Activated B cell treated with CpG ODN at 0.5 μM for 24 hours (primary cell): Measurements from ENCODE around the gene TP53I3. TPM values are rescaled to one million over a fixed set of nuclear protein-coding genes. Genes with fewer than 3 reads are reported as not detected.

Experiments
- ATAC-seq: fragments of 200-7000 bp; cut with Tn5 transposase; one replicate; pipeline ENCODE4 v1.10.0; 2021; ENCODE audit warnings: low read depth, mild to moderate bottlenecking, moderate library complexity
- CTCF ChIA-PET: fragments of 350-600 bp; sonication (Branson Sonifier 250); formaldehyde crosslinking; loops from one replicate; lab custom pipeline; 2021; ENCODE audit warnings: antibody characterized with exemption; lab: Charles Lee
- POLR2A ChIA-PET: fragments of 350-600 bp; sonication (Branson Sonifier 250); formaldehyde crosslinking; loops from one replicate; lab custom pipeline; 2021; ENCODE audit warnings: antibody characterized with exemption; lab: Charles Lee
- DNase-seq: peaks from one replicate; pipeline ENCODE4 v3.0.0; 2022
- H3K27ac Mint-ChIP-seq: one replicate; pipeline ENCODE4 v1.8.0; 2020; ENCODE audit warnings: mixed read lengths
- H3K27me3 Mint-ChIP-seq: one replicate; pipeline ENCODE4 v1.8.0; 2021; ENCODE audit warnings: mixed read lengths
- H3K36me3 Mint-ChIP-seq: one replicate; pipeline ENCODE4 v1.8.0; 2021; ENCODE audit warnings: low read depth, mixed read lengths
- H3K4me1 Mint-ChIP-seq: one replicate; pipeline ENCODE4 v1.8.0; 2021; ENCODE audit warnings: mixed read lengths
- H3K4me3 Mint-ChIP-seq: one replicate; pipeline ENCODE4 v1.8.0; 2020; ENCODE audit warnings: mild to moderate bottlenecking, mixed read lengths
- H3K9me3 Mint-ChIP-seq: one replicate; pipeline ENCODE4 v1.8.0; 2020; ENCODE audit warnings: mixed read lengths
- CTCF ChIP-seq: fragments of 200-600 bp; IDR thresholded peaks from one replicate; pipeline ENCODE4 v1.8.0; 2022; ENCODE audit warnings: antibody characterized with exemption, mild to moderate bottlenecking
- intact Hi-C: fragments of 100-400 bp; cut with micrococcal nuclease; formaldehyde crosslinking; loops from one replicate; pipeline ENCODE4 v1.15.1; 2024
- total RNA-seq: library from RNA; stranded (reverse); gene quantifications from 2 replicates; pipeline ENCODE4 v1.2.3, GENCODE V29; 2022

TP53I3 gene
- total RNA-seq, 1 donor from 2014 or later, result 6.3 TPM

DNA sequence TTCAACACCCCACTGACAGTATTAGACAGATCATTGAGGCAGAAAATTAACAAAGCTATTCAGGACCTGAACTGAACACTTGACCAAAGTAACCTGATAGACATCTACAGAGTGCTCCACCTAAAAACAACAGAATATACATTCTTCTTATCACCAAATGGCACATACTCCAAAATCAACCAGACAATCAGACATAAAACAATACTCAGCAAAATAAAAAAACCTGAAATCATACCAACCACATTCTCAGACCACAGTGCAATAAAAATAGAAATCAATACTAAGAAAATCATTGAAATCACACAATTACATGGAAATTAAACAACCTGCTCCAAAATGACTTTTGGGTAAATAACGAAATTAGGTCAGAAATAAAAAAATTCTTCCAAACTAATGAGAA, 22.7 kb upstream of the TP53I3 start:
- Mint-ChIP-seq H3K27ac (no peak overlapping the region), H3K27me3 (no peaks in the 10 kb centered on the region), H3K9me3 (peaks cover 21% of the 10 kb centered on the region), H3K4me3 (no peak overlapping the region), H3K4me1 (peaks cover 26% of the 10 kb centered on the region), H3K36me3 (peaks cover 15% of the 10 kb centered on the region)
- ChIA-PET CTCF (interaction anchor here (1.6 kb wide), 1 partner anchor 23 kb away, joined by 3 read pairs; the partner anchor contains the start of gene TP53I3), POLR2A (interaction anchor here (0.7 kb wide), 1 partner anchor 180 kb away, joined by 3 read pairs; the partner anchor contains the start of gene ATAD2B)
- DNase-seq (no peak), ATAC-seq (no peak)
- intact Hi-C loops, result no loop called here
- TF ChIP-seq CTCF, result no peak

DNA sequence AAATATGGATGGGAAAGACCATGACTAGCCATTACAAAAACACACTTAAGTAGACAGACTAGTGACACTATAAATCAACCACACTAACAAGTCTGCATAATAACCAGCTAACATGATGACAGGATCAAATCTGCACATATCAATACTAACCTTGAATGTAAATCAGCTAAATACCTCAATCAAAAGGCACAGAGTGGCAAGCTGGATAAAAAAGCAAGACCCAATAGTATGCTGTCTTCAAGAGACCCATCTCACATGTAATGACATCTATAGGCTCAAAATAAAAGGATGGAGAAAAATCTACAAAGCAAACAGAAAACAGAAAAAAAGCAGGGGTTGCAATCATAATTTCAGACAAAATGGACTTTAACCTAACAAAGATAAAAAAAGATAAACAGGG, 22.2 kb upstream of the TP53I3 start:
- Mint-ChIP-seq H3K27ac (no peak overlapping the region), H3K4me1 (peaks cover 26% of the 10 kb centered on the region), H3K4me3 (no peak overlapping the region), H3K9me3 (peaks cover 21% of the 10 kb centered on the region), H3K27me3 (no peaks in the 10 kb centered on the region), H3K36me3 (peaks cover 16% of the 10 kb centered on the region)
- POLR2A ChIA-PET, result interaction anchor here (0.7 kb wide), 1 partner anchor 179 kb away, joined by 3 read pairs; the partner anchor contains the start of gene ATAD2B
- no peak for TF ChIP-seq CTCF
- no peak for ATAC-seq
- CTCF ChIA-PET, result interaction anchor here (1.6 kb wide), 1 partner anchor 22 kb away, joined by 3 read pairs; the partner anchor contains the start of gene TP53I3
- no peak for DNase-seq
- intact Hi-C loops, result no loop called here

DNA sequence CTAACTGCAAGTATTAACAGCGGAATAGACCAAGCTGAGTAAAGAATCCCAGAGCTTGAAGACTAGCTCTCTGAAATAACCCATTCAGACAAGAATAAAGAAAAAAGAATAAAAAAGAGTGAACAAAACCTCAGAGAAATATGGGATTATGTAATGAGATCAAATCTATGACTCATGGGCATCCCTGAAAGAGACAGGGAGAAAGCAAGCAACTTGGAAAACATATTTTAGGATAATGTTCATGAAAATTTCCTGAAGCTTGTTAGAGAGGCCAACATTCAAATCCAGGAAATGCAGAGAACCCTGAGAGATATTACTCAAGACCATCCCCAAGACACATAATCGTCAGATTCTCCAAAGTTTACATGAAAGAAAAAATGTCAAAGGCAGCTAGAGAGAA, 21.2 kb upstream of the TP53I3 start:
- Mint-ChIP-seq H3K36me3 (peaks cover 16% of the 10 kb centered on the region), H3K9me3 (peaks cover 21% of the 10 kb centered on the region), H3K4me3 (no peak overlapping the region), H3K27ac (no peak overlapping the region), H3K27me3 (no peaks in the 10 kb centered on the region), H3K4me1 (peaks cover 26% of the 10 kb centered on the region)
- no peak for ATAC-seq
- intact Hi-C loops, result loop anchor here (2.0 kb wide), 1 partner anchor 49 kb away; no protein-coding TSS in a partner anchor
- ChIA-PET CTCF (no interaction called here), POLR2A (no interaction called here)
- DNase-seq, result no peak
- no peak for TF ChIP-seq CTCF

- Mint-ChIP-seq H3K27ac (peak overlapping the region; percentile 59), H3K4me1 (peaks cover 26% of the 10 kb centered on the region), H3K9me3 (peaks cover 21% of the 10 kb centered on the region), H3K36me3 (peaks cover 19% of the 10 kb centered on the region), H3K27me3 (no peaks in the 10 kb centered on the region), H3K4me3 (no peak overlapping the region)
- POLR2A ChIA-PET, result interaction anchor here (0.6 kb wide), 1 partner anchor 239 kb away, joined by 3 read pairs; no protein-coding TSS in a partner anchor
- no peak for TF ChIP-seq CTCF
- DNase-seq (no peak), ATAC-seq (peak; percentile 42)
- CTCF ChIA-PET, result interaction anchor here (1.0 kb wide), 1 partner anchor 20 kb away, joined by 3 read pairs; the partner anchor contains the start of gene TP53I3
- intact Hi-C loops, result loop anchor here (2.0 kb wide), 1 partner anchor 50 kb away; no protein-coding TSS in a partner anchor
Observed at GRCh38 chr2:24104906-24105305, 20.3 kb upstream of the TP53I3 start.

DNA sequence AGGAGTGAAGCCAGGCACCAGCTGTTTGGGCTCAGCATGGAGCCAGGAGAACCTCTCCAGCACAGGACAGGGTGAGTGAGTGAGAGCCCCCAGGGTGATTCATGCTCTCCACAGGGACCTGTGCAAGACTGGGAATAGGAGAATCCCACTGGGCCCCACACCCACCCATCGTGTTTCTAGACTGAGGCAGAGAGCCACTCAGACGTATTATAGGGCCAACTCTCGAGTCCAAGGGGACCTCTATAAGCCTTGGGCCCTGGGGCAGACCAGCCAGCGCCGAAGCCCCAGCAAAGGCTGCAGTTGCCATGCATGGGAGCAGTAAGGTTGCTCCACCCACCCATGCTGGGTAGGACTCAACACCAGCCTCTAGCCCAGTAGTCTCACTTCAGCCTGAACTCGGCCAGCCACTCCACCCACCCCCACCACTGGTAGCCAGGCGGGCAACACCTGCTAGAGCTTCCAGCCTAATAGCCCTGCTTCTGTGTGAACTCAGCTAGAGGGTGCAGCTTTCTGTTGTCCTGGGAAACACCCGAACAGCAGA, 19.5 kb upstream of the TP53I3 start:
- DNase-seq (no peak), ATAC-seq (no peak)
- ChIA-PET CTCF (no interaction called here), POLR2A (no interaction called here)
- no peak for TF ChIP-seq CTCF
- intact Hi-C loops, result loop anchor here (2.0 kb wide), 1 partner anchor 51 kb away; no protein-coding TSS in a partner anchor
- peaks cover 23% of the 10 kb centered on the region for H3K36me3 Mint-ChIP-seq
- H3K9me3 Mint-ChIP-seq, result peaks cover 19% of the 10 kb centered on the region
- no peak overlapping the region for H3K27ac Mint-ChIP-seq
- H3K27me3 Mint-ChIP-seq, result no peaks in the 10 kb centered on the region
- H3K4me1 Mint-ChIP-seq, result peaks cover 26% of the 10 kb centered on the region
- no peak overlapping the region for H3K4me3 Mint-ChIP-seq
